A172 (cell line): ENCODE measurements around the gene COX5B. TPM values are rescaled to one million over a fixed set of nuclear protein-coding genes. Genes with fewer than 3 reads are reported as not detected.
A peak's percentile ranks its signal among the peaks of the same experiment; 100 is the strongest.
"Not testable (repeated sequence)": the region's sequence is repeated elsewhere in the genome, so short reads cannot be mapped to it uniquely, and the experiment has no call there.

Experiments used
- DNase-seq: peaks from one replicate; pipeline ENCODE4 v3.0.0-alpha.2; 2015; ENCODE audit warnings: low spot score
- total RNA-seq: library from RNA; depleted of rRNA; stranded (reverse); fragments of >200 nt; shearing (Covaris generic); gene quantifications from 2 replicates; pipeline ENCODE4 v1.2.3, GENCODE V29; 2014; rRNA removed

Gene COX5B, protein sequence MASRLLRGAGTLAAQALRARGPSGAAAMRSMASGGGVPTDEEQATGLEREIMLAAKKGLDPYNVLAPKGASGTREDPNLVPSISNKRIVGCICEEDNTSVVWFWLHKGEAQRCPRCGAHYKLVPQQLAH
- 238 and 344 TPM in 2 replicates for total RNA-seq

DNA sequence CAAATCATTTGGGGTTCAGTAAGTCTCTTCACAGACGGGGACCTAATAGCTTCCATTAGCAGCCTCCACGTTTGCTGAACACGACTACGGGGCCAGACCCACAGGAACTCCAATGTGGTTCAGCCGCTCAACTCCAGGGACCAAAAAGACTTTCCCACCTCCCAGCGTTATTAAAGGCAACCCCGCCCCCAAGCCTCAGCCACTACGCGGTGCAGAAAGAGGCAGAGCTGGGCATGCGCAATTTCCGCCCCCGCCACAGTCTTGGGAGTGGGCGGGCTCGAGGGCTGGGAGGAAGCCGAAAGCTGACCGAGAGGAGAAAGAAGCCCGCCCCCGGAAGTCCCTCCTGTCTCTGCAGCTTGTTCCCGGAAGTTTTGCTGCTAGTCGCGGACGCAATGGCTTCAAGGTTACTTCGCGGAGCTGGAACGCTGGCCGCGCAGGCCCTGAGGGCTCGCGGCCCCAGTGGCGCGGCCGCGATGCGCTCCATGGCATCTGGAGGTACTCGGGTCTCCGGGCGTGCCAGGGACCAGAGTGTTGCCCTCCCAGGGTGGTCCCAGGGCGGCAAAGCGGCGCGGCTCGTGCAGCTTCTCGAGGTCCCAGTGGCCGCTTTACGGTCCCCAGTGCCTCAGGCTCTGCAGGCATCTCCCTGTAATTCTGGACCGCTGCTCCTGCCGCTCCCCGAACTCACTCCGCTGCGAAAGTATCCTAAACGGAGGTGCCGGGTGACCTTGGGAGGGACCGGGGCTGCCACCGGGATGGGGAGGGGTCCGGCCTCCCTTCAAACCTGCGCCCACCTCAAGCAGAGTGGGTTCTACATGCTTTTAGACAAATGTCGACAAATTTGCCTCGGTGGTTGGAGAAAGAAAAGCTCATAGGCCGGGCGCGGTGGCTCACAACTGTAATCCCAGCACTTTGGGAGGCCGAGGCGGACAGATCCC, at the start of gene COX5B:
Gene COX5B, plus strand, starts transcription at position 368 of the 935 bp plus-strand sequence. Its CDS starts 25 bp downstream, at position 393.
- peak; percentile 99 for DNase-seq

- not testable (repeated sequence) for DNase-seq
Observed at GRCh38 chr2:97596180-97596579, 49.7 kb upstream of the COX5B start.

DNA sequence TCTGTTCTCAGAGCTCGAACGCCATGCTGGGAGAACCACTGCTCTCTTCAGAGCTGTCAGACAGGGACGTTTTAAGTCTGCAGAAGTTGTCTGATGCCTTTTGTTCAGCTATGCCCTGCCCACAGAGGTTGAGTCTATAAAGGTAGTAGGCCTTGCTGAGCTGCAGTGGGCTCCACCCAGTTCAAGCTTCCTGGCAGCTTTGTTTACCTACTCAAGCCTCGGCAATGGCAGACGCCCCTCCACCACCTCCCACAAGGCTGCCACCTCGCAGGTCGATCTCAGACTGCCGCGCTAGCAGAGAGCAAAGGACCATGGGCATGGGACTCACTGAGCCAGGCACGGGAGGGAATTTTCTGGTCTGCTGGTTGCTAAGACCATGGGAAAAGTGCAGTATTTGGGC, 44.3 kb upstream of the COX5B start:
- not testable (repeated sequence) for DNase-seq

- DNase-seq, result not testable (repeated sequence)
Observed at GRCh38 chr2:97605109-97605508, 40.8 kb upstream of the COX5B start.

DNA sequence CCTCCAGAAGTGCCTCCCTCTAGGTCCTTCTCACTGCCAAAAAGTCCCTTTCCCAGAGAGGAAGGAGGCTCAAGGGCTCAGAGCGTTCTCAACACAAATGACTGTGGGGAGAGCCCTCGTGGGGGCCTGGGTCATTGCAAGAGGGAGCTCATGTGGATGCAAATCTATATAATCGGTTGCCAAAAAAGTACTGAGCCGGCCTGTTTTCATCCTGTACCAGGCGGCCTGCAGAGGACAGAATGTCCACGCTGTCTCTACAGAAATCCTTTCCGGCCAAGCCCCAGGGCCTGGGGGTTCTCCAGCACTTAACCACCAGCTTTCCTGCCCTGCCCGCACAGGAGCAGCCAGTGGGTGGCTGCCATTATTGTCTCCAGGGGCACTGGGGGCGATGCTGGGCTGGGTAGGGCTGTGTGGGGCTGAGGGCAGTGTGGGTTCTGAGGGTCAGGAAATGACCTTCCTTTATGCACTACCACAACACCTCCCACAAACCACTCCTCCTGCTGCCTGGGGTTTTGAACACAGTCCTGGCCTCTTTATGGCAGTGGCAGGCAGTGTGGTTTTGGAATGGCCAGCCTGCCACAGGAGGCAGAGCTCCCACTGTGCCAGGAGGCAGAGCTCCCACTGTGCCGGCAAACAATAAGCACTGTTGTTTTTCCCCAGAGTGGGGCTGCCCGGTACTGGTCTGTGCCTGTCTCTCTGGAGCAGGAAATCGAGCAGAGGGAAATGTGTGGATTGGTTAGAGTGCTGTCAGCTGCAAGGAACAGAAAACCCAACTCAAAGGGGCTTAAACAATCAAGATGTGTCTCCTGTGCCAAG, 40.1 kb upstream of the COX5B start:
- DNase-seq, result not testable (repeated sequence)

DNA sequence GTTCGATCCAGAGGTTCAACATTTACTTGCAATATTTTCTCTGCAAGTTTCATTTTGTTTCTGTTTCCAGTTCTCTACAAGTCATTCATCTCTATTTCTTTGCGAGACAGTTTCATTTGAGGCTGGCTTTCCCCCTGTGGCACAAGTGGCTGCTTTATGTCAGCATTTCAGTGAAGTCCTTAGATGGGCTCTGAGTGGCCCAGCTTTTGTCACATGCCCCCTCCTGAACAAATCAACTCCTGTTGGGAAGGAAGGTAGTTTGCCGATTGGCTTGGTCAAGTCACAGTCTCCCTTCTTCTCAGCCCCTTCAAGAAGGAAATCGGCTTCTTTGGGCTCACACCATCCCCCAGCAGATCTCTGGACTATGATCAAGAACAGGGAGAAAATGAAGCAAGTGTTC, 37.1 kb upstream of the COX5B start:
- not testable (repeated sequence) for DNase-seq

- DNase-seq, result not testable (repeated sequence)
Observed at GRCh38 chr2:97611895-97612294, 34.0 kb upstream of the COX5B start.

DNA sequence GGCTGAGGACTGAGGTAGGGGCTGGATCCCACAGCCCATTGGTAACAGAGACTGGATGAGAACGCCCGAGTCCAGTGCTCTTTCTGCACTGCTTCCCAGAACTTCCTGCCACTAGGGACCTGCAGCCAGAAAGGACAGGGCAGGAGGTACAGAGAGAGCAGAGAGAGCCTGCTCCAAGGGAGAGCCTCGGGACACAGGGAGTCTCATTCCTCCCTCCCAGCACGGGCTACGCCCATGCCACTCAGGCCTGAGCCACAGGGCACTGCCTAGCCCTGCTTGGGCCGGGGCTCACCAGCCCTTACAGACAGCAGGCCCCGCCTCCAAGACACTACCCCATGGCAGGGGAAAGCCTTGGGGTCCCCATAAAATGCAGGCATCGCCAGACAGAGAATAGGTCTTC, 30.1 kb upstream of the COX5B start:
- DNase-seq, result not testable (repeated sequence)

GRCh38 chr2:97617911-97618310, 28.0 kb upstream of the COX5B start:
- DNase-seq, result no peak

GRCh38 chr2:97618939-97619827, 26.7 kb upstream of the COX5B start:
- not testable (repeated sequence) for DNase-seq

- not testable (repeated sequence) for DNase-seq
Observed at GRCh38 chr2:97620492-97620891, 25.4 kb upstream of the COX5B start.

DNA sequence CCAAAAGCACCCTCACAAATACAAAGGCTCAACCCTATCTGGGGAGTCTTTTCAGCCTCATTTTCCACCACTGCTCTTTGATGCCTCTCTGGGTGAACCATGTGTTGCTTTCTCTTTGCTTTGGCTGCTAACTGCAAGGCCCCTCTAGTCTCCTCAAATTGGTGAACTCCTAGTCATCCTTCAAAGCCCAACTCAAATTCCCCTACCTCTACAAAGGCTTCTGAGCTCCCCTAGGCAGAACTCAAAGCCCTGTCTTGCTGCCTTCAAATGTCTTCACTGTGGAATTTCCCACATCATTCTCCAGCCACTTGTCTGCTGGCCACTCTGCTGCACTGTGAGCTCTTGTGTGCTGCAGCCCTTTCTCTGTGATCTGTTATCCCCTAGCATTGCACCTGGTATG, 22.9 kb upstream of the COX5B start:
- not testable (repeated sequence) for DNase-seq

GRCh38 chr2:97625354-97626048, 20.4 kb upstream of the COX5B start:
- not testable (repeated sequence) for DNase-seq

DNA sequence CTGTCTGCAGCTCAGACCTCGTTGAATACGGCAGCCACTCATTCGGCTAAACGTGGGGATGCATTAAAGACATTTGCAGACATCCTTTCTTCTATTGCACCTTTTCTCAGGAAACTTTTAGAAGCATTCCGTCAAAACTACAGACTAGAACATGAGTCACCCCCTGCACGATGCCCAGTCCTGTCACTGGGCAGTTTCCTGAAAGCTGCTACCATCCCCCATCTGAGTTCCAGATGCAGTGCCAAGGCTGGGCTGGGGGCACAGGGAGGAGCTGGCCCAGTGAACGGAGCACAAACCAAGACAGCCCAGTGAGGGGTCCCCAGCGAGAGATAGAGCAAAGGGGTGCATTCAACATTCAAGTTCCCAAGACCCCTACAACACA, 19.8 kb upstream of the COX5B start:
- not testable (repeated sequence) for DNase-seq

DNA sequence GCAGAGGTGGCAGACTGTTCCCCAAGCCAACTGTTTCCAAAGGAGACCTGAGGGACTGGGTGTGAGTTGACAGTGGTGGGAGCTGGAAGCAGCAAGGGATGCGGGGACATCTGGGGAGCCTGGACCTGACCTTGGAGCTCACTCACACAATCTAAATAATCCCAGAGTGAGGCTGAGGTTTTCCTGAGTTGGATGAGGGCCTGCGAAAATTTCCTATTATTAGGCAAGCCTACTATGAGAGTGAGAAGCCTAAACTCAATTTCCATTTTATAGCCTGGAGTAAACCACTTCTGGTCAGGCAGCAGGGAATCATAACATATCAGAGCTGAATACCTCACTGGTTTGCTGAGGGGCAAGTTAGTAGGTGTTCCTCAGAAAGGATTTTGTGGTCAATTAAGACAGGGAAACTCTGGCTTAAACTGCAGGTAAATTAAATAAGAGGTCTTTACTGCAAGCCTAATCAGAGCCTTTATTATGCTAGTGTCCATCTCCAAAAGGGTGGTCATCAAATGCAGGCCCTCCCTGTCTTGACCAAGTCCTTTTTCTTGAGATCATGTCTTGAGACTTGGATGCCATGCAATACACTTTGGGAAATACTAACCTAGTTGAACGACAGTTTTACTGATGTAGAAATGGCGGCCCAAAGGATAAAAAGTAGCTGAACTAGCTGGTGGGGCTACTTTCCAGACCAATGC, 1.7 kb upstream of the COX5B start:
- no peak for DNase-seq

GRCh38 chr2:97645112-97645694, 659 bp upstream of the COX5B start:
- DNase-seq, result no peak

GRCh38 chr2:97646977-97647376, 1.1 kb downstream of the COX5B start:
- DNase-seq, result no peak

GRCh38 chr2:97651114-97651513, 5.3 kb downstream of the COX5B start:
- DNase-seq, result no peak

GRCh38 chr2:97653473-97653872, 7.6 kb downstream of the COX5B start:
- DNase-seq, result no peak
